SW480 (cell line): ENCODE data around the gene RBM4B.
"Not testable (repeated sequence)": the region's sequence is repeated elsewhere in the genome, so short reads cannot be mapped to it uniquely, and the experiment has no call there.

Experiments used
- DNase-seq: peaks from one replicate; pipeline ENCODE4 v3.0.0-alpha.2; 2016; ENCODE audit warnings: low spot score

Gene RBM4B

GRCh38 chr11:66677599-66678375, at the start of gene RBM4B:
Gene RBM4B (minus strand): TSS chr11:66677887. CDS start chr11:66677079, 808 bp downstream.
- peak; percentile 91 for DNase-seq

- DNase-seq, result no peak
Measured at GRCh38 chr11:66725647-66726046, 48.0 kb upstream of the RBM4B start.

GRCh38 chr11:66725114-66725513, 47.4 kb upstream of the RBM4B start:
- DNase-seq, result no peak

- not testable (repeated sequence) for DNase-seq
Measured at GRCh38 chr11:66724167-66724566, 46.5 kb upstream of the RBM4B start.

GRCh38 chr11:66723693-66724092, 46.0 kb upstream of the RBM4B start:
- no peak for DNase-seq

- DNase-seq, result no peak
Measured at GRCh38 chr11:66722745-66723651, 45.3 kb upstream of the RBM4B start.

- no peak for DNase-seq
Measured at GRCh38 chr11:66721939-66722338, 44.3 kb upstream of the RBM4B start.

GRCh38 chr11:66720899-66721470, 43.3 kb upstream of the RBM4B start:
- DNase-seq, result no peak

- DNase-seq, result peak; percentile 97
Measured at GRCh38 chr11:66720223-66720898, 42.7 kb upstream of the RBM4B start.

GRCh38 chr11:66719111-66719872, 41.6 kb upstream of the RBM4B start:
- DNase-seq, result no peak

- DNase-seq, result no peak
Measured at GRCh38 chr11:66718320-66718971, 40.8 kb upstream of the RBM4B start.

- DNase-seq, result no peak
Measured at GRCh38 chr11:66717925-66718319, 40.2 kb upstream of the RBM4B start.

GRCh38 chr11:66716996-66717395, 39.3 kb upstream of the RBM4B start:
- DNase-seq, result no peak

GRCh38 chr11:66715346-66716085, 37.8 kb upstream of the RBM4B start:
- no peak for DNase-seq

GRCh38 chr11:66713746-66714480, 36.2 kb upstream of the RBM4B start:
- DNase-seq, result no peak

GRCh38 chr11:66710384-66710930, 32.8 kb upstream of the RBM4B start:
- DNase-seq, result no peak

GRCh38 chr11:66708701-66709100, 31.0 kb upstream of the RBM4B start:
- DNase-seq, result no peak

- no peak for DNase-seq
Measured at GRCh38 chr11:66708094-66708493, 30.4 kb upstream of the RBM4B start.

- DNase-seq, result no peak
Measured at GRCh38 chr11:66707486-66707885, 29.8 kb upstream of the RBM4B start.
